ENCODE data around the gene IL9.

DNA sequence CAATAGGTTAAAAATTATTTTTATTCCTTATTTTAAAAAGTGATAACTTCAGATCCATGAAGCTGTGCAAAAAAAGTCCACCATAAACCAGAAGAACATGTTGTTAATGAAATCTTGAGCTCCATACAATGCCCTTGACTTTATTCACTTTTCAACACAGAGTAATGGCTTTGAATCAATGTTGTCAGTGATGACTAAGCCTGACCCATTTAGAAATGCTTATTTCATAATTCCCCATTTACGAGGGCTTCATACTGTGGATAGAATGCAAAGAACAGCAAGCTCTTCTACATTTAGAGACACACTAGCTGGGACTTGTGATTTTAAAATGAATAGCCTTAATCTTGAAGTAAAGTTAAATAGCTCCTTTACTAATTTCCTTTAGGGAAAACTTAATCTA lies 25.7 kb upstream of the IL9 start:
- no peak for TF ChIP-seq POLR2A (IDR thresholded peaks at IDR 0.05)
- TF ChIP-seq, protein P1, sequence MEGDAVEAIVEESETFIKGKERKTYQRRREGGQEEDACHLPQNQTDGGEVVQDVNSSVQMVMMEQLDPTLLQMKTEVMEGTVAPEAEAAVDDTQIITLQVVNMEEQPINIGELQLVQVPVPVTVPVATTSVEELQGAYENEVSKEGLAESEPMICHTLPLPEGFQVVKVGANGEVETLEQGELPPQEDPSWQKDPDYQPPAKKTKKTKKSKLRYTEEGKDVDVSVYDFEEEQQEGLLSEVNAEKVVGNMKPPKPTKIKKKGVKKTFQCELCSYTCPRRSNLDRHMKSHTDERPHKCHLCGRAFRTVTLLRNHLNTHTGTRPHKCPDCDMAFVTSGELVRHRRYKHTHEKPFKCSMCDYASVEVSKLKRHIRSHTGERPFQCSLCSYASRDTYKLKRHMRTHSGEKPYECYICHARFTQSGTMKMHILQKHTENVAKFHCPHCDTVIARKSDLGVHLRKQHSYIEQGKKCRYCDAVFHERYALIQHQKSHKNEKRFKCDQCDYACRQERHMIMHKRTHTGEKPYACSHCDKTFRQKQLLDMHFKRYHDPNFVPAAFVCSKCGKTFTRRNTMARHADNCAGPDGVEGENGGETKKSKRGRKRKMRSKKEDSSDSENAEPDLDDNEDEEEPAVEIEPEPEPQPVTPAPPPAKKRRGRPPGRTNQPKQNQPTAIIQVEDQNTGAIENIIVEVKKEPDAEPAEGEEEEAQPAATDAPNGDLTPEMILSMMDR (IDR thresholded peaks at IDR 0.05): no peak

Data from body of pancreas (tissue), 4 donors.